ENCODE results near the gene TELO2.

Gene TELO2

GRCh38 chr16:1511662-1512569, 18.8 kb downstream of the TELO2 start:
- no peak for DNase-seq (ENCODE audit: extremely low read depth in 1 of 2, low read depth in 1 of 2)

- DNase-seq (ENCODE audit: extremely low read depth in 1 of 2, low read depth in 1 of 2), result no peak
These were observed 19.6 kb downstream of the TELO2 start for GRCh38 chr16:1512774-1513173.

GRCh38 chr16:1514507-1514906, 21.3 kb downstream of the TELO2 start:
- no peak for DNase-seq (ENCODE audit: extremely low read depth in 1 of 2, low read depth in 1 of 2)

GRCh38 chr16:1518626-1519135, 25.5 kb downstream of the TELO2 start:
- no peak for DNase-seq (ENCODE audit: extremely low read depth in 1 of 2, low read depth in 1 of 2)

GRCh38 chr16:1519831-1520230, 26.7 kb downstream of the TELO2 start:
- no peak for DNase-seq (ENCODE audit: extremely low read depth in 1 of 2, low read depth in 1 of 2)

GRCh38 chr16:1520461-1520860, 27.3 kb downstream of the TELO2 start:
- no peak for DNase-seq (ENCODE audit: extremely low read depth in 1 of 2, low read depth in 1 of 2)

GRCh38 chr16:1523581-1524245, 30.6 kb downstream of the TELO2 start:
- no peak for DNase-seq (ENCODE audit: extremely low read depth in 1 of 2, low read depth in 1 of 2)

GRCh38 chr16:1524366-1524765, 31.2 kb downstream of the TELO2 start:
- no peak for DNase-seq (ENCODE audit: extremely low read depth in 1 of 2, low read depth in 1 of 2)

- no peak for DNase-seq (ENCODE audit: extremely low read depth in 1 of 2, low read depth in 1 of 2)
These were observed 32.9 kb downstream of the TELO2 start for GRCh38 chr16:1525871-1526607.

GRCh38 chr16:1526608-1527555, 33.7 kb downstream of the TELO2 start:
- DNase-seq (ENCODE audit: extremely low read depth in 1 of 2, low read depth in 1 of 2), result no peak

- no peak for DNase-seq (ENCODE audit: extremely low read depth in 1 of 2, low read depth in 1 of 2)
These were observed 35.0 kb downstream of the TELO2 start for GRCh38 chr16:1527836-1528811.

GRCh38 chr16:1528921-1529537, 35.9 kb downstream of the TELO2 start:
- no peak for DNase-seq (ENCODE audit: extremely low read depth in 1 of 2, low read depth in 1 of 2)

GRCh38 chr16:1530349-1530882, 37.3 kb downstream of the TELO2 start:
- no peak for DNase-seq (ENCODE audit: extremely low read depth in 1 of 2, low read depth in 1 of 2)

- DNase-seq (ENCODE audit: extremely low read depth in 1 of 2, low read depth in 1 of 2), result no peak
These were observed 37.9 kb downstream of the TELO2 start for GRCh38 chr16:1530883-1531637.

- no peak for DNase-seq (ENCODE audit: extremely low read depth in 1 of 2, low read depth in 1 of 2)
These were observed 38.4 kb downstream of the TELO2 start for GRCh38 chr16:1531638-1531910.

GRCh38 chr16:1532081-1532760, 39.1 kb downstream of the TELO2 start:
- DNase-seq (ENCODE audit: extremely low read depth in 1 of 2, low read depth in 1 of 2), result no peak

- DNase-seq (ENCODE audit: extremely low read depth in 1 of 2, low read depth in 1 of 2), result no peak
These were observed 39.6 kb downstream of the TELO2 start for GRCh38 chr16:1532771-1533170.

Data from stimulated activated CD8-positive, alpha-beta memory T cell treated with anti-CD3 and anti-CD28 coated beads, Interleukin-7, amount 100 ng/mL, for 48 hours (primary cell).